ENCODE results near the gene MAP2K1. TPM values are rescaled to one million over a fixed set of nuclear protein-coding genes. Genes with fewer than 3 reads are reported as not detected.
A peak's percentile ranks its signal among the peaks of the same experiment; 100 is the strongest.

Gene MAP2K1
- total and polyA plus RNA-seq, 2 of the 4 experiments (the other 2 are of a cell fraction): 34.7 to 37.8 TPM

GRCh38 chr15:66369773-66370651 is 16.7 kb upstream of the MAP2K1 start:
- H2BK15ac ChIP-seq (ENCODE audit: low read depth, low read length): peak overlapping the region; percentile 97; the same call in 1 of the 3 replicates
- ChIA-PET POLR2A (ENCODE audit: unreplicated experiment) (no interaction called here), CTCF (no interaction called here)
- H2BK120ac ChIP-seq (ENCODE audit: low read depth, low read length): peak overlapping the region; percentile 81
- DNase-seq (peak; percentile 20), ATAC-seq (ENCODE audit: low read depth) (peak; percentile 62)
- no peaks in the 10 kb centered on the region for H3K36me3 ChIP-seq (ENCODE audit: control insufficient read depth, insufficient read depth, low read length)
- peak overlapping the region; percentile 66 for H3K23ac ChIP-seq (ENCODE audit: low read depth, low read length)
- peak overlapping the region; percentile 60; the same call in 1 of the 2 replicates for H2BK20ac ChIP-seq (ENCODE audit: low read depth, low read length)
- H3K4me3 ChIP-seq (ENCODE audit: insufficient read depth, low read depth, low read length): no peak overlapping the region; the same call in 1 of the 2 replicates
- peak overlapping the region; percentile 26; the same call in 1 of the 2 replicates for H3K56ac ChIP-seq (ENCODE audit: extremely low read depth, insufficient read depth, low read length)
- H3K4ac ChIP-seq (ENCODE audit: low read depth, low read length): peak overlapping the region; percentile 77
- H3K4me2 ChIP-seq (ENCODE audit: low read depth, low read length): peak overlapping the region; percentile 87
- H2AK5ac ChIP-seq (ENCODE audit: low read depth, low read length): no peak overlapping the region; the same call in 1 of the 2 replicates
- peak overlapping the region; percentile 88 for H2AFZ ChIP-seq (replicated peaks; ENCODE audit: low read length, poor library complexity)
- no peak overlapping the region for H3K18ac ChIP-seq (ENCODE audit: low read depth, low read length)
- no peaks in the 10 kb centered on the region for H3K9me1 ChIP-seq (ENCODE audit: insufficient read depth, low read length)
- peak overlapping the region; percentile 85 for H4K91ac ChIP-seq (ENCODE audit: insufficient read depth, low read depth, low read length)
- dilution Hi-C loops (cut with HindIII; ENCODE audit: low sequenced_read_pairs, unreplicated experiment): no loop called here
- intact Hi-C loops (cut with micrococcal nuclease): no loop called here
- H3K9me3 ChIP-seq (ENCODE audit: control insufficient read depth, insufficient read depth, low read length): peaks cover 2% of the 10 kb centered on the region; the same call in 1 of the 2 replicates
- H2BK5ac ChIP-seq (ENCODE audit: low read depth, low read length, poor library complexity, severe bottlenecking): no peak overlapping the region
- no peaks in the 10 kb centered on the region for H3K27me3 ChIP-seq (ENCODE audit: control insufficient read depth, insufficient read depth, low read length)
- peak overlapping the region; percentile 55; the same call in 1 of the 2 replicates for H3K9ac ChIP-seq (ENCODE audit: low read depth, low read length)
- peak overlapping the region; percentile 93 for H3K14ac ChIP-seq (replicated peaks; ENCODE audit: low read depth, low read length)
- peak overlapping the region; percentile 70; the same call in 1 of the 2 replicates for H4K5ac ChIP-seq (ENCODE audit: low read depth, low read length)
- peak overlapping the region; percentile 89 to 90 for H4K8ac ChIP-seq (ENCODE audit: low read depth in 2 of 2, low read length in 2 of 2)
- TF ChIP-seq CEBPB (IDR thresholded peaks at IDR 0.05; ENCODE audit: low read depth, low read length): peak; percentile 84
- TF ChIP-seq SMC3 (IDR thresholded peaks at IDR 0.05; ENCODE audit: low read depth, low read length): no peak
- H3K4me1 ChIP-seq (ENCODE audit: control insufficient read depth, insufficient read depth, low read length): no peaks in the 10 kb centered on the region
- BruUV-seq (replicated peaks): no TSS peak
- in situ Hi-C loops (cut with MboI; ENCODE audit: low sequenced_read_pairs): loop anchor here (25.0 kb wide), 1 partner anchor 492 kb away; no protein-coding TSS in a partner anchor
- no peak overlapping the region for H2AK9ac ChIP-seq (replicated peaks; ENCODE audit: low read depth, low read length, poor library complexity)
- H4K20me1 ChIP-seq (ENCODE audit: insufficient read depth, low read length): no peaks in the 10 kb centered on the region
- WGBS, 2 experiments (ENCODE audit: extremely low coverage in 2 of 2, insufficient read length in 1 of 2): 0% methylated on average over 1 of the region's 12 CpGs; no CpG with 5 or more reads in 1 of the 2 experiments
- H3K79me1 ChIP-seq (ENCODE audit: low read depth in 1 of 2, low read length in 2 of 2): no peaks in the 10 kb centered on the region
- H3K27ac ChIP-seq (ENCODE audit: insufficient read depth, low read length): 0 out of 2 replicates have a peak overlapping the region, but pooled peaks have one; percentile 50

Measured in IMR-90 (cell line).